Measurements from ENCODE around the gene TACC3.

The TACC3 gene

DNA sequence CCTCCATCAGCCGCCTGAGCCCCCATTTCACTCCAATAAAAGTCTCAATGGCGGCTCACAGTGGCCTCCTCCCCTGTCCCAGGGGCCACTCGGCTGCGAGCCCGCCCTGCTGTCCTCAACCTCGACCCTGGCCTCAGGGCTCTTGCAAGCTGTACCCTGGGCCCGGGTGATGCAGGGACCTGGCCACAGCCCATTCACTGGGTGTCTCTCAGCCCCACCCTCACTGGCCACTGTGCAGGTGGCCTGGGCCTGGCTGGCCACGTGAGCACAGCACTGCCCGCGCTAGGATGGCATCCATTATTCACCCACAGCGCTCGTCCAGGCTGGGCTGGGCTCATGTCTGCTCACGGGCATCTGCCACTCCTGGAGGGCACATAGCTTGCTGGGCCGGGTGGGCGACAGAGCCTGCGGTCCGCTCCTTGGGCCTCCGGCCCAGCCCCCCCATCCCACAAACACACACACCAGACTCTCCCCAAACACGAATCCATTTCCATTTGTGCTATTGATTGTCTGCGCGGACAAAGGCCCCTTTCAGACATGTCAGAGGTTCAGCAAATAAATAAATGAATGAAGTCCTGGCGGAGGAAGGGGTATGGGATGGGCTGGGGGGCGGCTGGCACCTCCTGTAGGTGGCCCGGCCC lies 55.3 kb downstream of the TACC3 start:
- no peak for DNase-seq (ENCODE audit: low read depth)

DNA sequence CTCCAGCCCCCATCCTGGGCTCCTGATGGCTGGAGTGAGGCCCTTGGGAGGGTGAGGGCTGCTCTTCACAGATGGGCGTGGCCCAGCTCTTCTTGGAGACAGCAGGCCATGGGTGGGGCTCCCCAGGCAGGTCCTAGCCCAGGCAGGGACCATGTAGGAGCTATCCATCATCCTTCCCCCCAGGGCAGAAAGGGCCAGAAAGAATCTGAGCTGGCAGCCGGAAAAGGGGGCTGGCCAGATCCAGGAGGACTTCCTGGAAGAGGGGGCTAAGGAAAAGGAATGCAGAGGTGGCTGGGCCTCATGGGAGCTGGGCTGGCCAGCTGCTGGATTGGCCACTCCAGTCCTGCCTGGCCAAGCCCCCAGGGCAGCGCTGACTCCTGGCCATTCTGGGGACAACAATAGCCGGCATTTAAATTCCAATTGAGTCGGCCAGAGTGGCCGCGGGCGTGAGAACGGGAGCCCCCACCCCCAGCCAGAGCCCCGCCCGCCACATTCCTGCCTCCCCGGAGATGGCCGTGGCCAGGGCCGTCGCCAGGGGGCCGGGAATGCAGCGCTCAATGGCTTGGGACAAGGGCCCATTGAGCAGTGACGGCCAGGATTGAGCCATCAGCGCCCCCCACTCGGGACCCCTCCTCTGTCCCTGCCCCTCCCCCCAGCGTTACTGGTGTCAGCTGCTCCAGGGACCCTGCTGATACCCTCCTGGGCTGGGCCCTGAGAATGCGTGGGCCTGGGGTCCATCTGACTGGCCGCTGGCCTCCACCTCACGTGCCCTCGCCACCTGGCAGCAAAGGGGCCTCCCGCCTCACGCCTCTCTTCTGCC lies 56.7 kb downstream of the TACC3 start:
- DNase-seq (ENCODE audit: low read depth): no peak

DNA sequence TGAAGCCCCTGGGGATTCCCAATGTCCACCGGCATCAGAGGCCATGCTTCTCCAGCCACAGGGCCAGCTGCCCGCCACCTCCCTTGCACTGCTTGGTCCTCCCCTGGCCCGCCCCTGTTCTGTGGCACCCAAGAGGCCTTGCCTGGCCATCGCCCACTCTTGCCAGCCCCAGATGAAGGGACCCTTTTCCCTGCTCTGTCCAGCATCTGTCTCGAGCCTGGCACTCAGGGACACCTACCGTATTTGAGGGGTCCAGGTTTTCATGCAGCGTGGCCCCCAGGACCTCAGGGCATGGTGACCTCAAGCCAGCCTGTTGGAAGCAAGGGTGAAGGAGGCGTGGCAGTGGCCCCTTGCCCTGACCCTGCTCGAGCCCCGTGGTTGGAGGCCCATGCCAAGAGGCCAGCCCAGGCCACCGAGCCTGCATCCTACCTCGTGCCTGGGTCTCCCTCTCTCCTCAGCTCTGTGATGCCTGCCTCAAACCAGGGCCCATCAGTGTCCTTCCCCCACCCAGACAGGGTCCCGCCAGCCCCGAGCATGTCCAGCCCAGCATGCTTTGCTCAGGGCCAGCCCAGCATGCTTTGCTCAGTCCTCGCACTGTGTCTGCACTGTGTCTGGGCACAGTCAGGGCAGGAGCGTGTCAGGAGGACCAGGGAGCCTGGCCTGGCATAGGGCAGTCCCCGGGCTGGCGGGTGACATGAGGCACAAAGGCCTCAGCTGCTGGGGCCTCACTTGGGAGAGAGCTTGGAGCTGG lies 57.5 kb downstream of the TACC3 start:
- DNase-seq (ENCODE audit: low read depth): no peak

DNA sequence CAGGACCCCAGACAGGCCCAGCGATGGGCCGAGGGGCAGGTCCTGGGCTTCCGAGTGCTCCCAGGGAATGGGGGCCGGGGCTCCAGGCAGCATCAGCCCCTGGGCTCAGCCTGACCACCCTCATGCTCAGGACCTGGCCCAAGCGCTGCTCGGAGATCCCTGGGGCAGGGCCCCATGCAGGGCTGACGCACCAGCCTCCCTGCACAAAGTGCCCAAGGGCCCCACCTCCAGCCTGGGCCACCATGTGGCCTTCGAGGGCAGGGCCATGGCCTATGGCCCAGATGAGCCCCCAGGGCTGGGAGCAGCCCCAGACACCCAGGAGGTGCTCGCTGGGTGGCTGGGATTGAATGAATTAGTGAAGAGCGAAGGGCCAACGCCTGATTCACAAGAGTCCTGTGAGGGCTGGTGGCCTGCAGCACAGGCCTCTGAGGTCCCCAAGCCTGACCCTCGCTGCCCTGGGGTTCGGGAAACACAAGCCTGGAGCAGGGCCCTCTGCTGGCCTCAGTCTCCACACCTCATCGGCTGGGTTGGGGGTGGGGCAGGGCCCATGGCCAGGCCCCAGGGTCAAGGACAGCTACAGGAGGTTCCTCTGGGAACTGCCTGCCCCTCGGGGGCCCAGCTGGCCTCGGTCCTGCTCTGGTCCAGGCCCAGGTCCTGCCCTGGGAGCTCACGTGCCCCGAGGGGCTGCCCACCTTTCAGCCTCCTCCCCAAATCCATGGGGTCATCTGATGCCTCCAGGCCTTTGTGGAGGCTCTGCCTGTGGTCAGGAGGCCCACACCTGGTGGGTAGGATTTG lies 58.5 kb downstream of the TACC3 start:
- DNase-seq (ENCODE audit: low read depth): no peak

DNA sequence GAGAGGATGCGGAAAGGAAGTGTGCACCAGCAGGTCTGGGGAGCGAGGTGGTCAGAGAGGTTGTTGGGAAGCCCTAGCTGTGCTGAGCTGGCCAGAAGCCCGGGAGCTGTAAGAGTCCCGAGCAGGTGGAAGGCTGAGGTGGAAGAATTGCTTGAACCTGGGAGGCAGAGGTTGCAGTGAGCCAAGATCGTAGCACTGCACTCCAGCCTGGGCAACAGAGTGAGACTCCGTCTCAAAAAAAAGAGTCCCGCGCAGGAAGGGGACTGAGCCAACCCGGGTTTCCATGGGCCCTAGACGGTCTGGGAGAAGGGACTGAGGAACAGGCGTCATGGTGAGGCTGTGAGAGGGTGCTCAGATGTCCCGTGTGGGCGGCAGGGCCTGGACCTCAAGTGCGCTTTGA lies 59.1 kb downstream of the TACC3 start:
- no peak for DNase-seq (ENCODE audit: low read depth)

DNA sequence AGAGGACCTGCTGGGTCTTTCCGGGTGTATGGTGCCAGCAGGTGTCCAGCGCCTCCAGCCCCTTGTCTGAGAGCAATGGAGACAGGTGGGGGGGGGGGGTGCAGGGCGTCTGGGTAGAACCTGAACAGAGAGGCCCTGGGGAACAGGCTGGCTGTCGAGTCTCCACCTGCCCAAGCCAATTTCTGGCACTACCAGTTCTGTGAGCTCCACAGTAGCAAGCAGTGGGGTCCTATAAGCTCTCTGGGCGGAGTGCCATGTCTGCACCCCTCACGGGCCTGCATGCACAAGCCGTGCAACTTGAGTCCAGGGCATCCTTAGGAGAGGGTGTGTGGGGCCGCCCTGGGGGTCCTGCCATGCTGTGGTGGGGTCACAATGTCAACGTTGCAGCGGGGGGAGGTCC lies 61.7 kb downstream of the TACC3 start:
- no peak for DNase-seq (ENCODE audit: low read depth)

DNA sequence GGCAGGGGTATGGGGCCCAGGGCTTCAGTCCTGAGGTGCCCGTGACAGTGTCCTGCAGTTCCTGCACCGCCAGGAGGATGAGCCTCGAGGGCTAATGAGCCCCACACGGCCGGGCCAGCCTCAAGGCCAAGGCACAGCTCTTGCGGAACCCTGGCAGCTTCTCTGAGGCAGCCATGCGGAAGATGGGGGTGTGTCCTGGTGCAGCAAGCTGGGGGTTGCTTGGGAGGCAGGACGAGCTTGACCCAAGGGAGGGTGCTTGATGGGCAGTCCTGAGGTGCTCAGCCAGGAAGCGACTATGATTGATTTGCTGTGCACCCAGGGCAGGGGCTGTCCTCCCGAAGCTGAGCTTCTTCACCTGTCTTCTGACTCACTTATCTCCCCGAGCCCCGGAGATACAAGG lies 62.6 kb downstream of the TACC3 start:
- DNase-seq (ENCODE audit: low read depth): no peak

DNA sequence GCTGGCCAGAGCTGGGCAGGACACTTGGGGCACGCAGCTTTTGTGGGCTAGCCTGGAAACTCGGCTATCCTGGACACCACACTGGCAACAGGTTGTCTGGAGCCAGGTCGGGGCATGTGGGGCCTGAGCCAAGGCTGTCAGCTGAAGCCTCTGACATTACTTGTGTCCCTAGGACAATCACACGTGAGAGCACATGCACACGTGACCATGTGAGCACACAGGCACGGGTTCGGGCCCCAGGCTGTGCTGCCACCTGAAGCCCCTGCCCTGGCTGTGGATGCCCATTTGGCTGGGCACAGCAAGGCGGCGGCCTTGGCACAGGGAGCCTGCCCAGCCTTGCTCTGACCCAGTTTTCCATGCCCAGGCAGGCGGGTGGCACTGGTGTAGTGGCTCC lies 63.1 kb downstream of the TACC3 start:
- DNase-seq (ENCODE audit: low read depth): no peak

DNA sequence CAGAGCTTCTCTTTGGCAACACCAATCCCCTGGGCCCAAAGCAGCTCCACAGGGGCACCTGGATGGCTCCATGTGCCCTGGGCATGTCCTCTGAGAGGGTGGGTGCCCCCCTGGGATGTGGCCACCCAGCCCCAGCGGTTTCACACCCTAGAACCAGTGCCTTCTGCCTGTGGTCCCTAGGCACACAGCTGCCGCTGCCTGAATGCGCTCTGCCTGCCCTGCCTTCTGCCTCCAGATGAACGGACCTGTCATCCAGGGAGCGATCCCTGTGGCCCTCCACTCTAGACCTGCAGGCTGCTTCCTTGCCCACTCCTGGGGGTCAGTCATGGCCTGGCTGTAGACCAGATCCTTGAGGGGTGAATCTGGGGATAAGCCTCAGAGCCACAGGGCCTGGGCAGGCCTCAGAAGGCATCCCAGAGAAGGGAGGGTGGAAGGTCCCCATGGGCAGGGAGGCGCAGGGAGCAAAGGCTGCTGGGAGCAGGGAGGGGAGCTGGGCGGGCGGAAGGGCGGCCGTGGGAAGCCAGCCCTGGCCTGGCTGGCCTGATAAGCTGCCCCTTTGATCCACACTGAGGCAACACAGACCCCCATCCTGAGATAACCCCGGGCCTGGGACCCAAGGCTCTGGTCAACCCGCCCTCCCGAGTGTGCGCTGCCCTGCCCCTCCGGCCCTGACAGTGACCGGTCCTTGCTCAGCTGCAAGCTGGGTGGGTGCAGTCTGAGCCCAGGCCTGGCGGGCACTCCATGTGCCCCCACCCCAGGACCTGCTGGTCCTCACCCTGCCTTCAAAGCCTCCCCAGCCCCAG lies 63.7 kb downstream of the TACC3 start:
- DNase-seq (ENCODE audit: low read depth): no peak

DNA sequence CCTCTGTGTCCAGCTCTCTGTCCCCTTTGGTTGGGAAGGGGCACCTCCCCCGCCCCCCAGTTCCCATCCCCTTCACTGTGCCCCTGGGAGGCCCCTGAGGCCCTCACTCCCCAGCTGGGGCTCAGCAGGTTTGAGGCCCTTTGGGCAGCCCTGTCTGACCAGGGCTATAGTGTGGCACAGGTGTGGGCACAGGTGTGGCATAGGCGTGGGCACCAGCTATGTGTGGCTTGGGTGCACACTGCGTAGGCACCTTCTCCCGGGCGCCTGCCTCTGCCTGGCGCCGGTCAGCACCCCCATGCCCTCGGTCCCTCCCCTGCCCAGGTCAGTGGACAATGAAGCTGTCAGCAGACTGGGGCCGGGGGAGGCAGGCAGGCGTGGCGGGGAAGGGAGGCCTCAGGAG lies 64.3 kb downstream of the TACC3 start:
- no peak for DNase-seq (ENCODE audit: low read depth)

DNA sequence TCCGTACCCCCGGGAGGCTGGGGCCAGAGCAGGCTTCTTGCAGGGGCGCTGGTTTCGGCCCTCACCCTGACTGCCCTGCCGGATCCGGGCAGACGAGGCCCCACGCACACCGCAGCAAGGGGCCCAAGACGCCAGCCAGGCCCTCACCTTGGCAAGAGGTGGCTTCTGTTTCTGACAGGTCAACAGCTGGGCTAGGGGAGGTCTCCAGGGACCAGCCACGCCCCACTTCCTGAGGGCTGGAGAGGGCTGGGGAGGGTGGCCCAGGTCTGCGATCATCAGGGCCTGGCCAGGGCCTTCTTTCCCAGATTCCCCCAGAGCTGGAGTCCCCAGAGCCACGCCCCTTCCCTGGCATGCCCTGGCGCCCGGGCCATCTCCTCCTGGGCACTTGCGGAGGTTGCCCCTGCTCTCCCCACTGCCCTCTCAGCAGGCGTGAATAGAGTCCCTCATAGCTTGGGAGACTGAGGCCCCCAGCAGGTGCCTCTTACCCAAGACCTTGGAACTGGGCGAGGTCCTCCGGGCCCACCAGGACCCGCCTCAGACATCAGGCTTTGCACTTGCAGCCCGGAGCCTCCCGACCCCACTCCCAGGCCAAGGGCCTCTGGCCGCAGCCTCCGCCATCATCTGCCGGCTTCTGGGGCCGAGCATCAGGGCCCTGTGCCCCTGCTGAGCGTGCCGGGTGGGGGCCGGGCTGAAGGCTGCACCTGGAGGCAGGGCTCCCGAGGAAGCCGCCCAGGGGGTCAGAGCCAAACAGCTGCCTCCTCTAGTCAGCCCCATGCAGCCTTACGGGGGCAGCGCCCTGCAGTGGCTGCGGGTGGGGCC lies 65.4 kb downstream of the TACC3 start:
- no peak for DNase-seq (ENCODE audit: low read depth)

DNA sequence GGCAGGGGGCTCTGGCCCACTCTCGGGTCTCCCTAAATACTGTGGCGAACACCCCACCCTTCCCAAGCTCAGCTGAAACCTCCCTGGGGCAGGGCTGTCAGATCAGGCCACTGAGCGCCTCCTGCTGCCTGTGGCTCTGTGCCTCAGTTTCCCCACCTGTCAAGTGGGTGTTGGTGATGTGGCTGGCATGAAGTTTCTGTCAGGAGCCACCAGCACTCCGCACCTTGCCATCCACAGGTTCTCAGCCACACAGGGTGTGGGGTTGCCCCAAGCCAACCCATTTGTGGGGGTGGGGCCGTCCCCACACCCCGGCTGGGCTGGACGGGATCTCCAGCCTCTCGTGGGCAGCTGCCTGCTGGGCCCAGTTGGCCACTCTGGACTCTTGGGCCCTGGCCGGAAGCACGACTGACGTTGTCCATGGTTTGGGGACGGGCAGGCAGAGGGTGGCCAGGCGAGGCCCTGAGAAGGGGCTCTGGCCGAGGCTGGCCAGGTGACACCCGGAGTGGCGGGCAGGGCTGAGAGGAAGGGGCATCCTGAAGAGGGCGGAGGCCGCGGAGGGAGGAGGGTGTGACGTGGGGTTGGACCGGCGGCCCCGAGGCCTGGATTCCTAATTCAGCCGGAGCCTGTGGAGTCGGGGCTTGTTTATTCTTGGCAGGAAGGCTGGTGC lies 66.2 kb downstream of the TACC3 start:
- DNase-seq (ENCODE audit: low read depth): no peak

DNA sequence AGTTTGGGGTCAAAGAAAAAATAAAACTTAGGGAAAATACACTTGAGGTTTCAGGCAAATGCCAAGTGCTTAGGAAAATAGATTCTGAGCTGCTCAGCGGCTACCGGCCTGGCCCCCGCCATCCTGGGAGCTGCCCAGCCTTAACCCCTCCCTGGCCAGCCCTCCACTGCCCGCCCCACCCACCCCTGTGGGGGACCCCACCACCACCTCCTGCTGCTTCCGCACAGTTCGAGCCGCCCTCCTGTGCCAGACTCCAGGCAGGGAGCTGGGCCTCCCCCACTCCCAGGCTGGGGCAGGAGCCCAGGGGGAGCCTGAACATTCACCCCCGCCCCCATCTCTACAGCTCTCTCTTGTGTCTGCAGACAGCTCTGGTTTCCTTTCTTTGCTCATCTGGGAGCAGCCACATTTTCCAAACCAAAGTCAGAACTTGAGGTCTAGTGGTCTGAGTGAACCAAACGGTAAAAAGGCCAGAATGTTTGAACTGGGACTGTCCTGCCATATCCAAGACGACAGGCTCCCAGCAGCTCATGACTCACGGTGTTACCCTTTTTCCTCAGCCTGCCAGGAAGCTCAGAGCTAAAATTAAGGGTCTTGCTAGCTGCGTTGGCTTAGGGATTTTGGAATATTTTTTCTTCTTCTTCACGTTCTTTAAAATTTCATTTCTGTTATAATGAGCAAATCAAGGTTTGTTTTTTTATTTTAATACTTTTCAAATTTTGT lies 67.1 kb downstream of the TACC3 start:
- DNase-seq (ENCODE audit: low read depth): no peak

DNA sequence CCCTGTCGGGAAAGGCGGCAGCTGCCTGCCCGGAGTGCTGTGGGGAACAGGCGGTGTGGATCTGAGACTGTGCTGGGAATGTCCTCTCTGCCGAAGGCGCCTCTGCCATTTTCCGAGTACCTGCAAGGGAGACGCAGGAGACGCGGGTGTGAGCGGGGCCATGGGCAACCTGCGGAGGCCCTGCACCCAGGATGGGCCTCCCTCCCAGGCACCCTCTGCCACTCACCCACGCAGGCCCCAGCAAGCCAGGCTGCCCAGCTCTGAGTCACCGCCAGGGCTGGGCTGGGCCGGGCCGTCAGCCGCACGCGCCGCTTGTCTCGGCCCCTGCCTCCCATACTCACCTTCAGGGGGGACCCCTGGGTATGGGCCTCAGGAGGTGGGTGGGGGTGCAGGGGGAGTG lies 68.2 kb downstream of the TACC3 start:
- no peak for DNase-seq (ENCODE audit: low read depth)

DNA sequence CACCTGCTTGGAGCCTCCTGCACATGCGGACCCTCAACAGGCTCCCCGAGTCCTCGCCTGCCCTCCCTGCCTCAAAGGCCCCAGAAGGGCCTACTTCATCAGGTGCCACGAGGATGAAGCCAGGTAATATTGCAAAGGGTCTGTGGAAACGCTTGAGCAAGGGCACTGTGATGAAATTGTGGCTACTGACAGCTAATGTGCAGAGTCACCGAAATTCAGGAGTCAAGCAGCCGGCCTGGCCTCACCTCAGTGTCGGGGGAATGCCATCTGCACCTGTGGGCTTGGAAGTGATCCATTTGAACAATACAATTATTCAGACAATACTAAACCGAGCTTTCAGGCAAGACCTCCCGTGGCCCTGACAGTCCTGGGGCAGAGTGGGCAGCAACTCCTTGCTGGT lies 68.7 kb downstream of the TACC3 start:
- no peak for DNase-seq (ENCODE audit: low read depth)

DNA sequence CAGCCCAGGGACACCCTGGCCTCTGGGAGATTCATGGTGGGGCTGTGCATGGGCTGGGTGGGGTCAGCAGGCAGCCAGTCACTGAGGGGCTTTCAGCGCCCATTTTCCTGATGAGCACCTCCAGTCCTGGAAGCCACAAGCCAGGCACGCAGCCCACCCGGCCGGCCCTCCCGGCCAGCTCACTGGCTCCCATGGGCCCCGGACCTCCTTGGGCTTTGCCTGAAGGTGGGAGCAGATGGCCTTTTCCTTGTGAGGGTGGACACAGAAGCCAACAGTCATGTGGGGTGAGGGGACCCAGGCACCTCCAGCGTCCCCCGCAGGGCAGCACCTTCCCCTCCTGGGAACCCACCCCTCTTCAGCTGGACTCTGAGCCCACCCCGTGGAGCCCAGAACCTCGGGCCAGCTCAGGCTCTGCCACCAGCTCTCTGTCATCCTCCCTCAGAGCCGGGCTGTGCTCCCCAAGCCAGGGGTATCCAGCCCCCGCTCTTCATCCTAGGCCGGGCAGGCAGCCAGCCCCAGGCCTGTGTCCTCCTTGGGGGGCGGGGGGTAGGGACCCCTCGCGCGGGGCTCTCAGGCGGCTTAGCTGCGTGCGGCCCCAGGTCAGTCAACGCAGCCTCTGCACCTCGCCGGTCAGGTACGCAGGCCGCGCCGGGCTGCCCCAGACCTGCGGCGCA lies 71.0 kb downstream of the TACC3 start:
- no peak for DNase-seq (ENCODE audit: low read depth)

DNA sequence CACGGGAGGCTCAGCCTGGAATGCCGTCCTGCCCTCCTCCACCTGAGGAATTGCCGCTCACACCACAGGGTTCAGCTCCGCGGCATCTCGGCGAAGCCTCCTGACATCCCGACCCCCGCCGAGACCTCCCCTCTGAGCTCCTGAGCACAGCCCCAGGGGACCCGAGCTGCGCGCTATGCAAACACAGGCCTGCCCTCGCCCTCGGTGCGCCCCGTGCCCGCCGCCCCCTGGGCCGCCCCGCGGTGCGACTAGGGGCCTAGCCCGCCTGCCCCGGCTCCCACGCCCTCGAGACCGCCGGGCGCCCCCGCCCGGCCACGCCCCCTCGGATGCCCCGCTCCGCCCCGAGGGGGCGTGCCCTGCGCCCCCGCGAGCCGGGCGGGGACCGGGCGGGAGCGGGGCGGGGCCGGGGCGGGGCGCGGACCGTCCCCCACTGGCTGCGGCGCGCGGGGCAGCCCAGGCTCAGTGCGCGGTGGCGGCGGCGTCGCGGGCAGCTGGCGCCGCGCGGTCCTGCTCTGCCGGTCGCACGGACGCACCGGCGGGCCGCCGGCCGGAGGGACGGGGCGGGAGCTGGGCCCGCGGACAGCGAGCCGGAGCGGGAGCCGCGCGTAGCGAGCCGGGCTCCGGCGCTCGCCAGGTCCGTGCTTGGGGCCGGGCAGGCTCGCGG lies 71.6 kb downstream of the TACC3 start, which contains the start of gene FGFR3:
Gene FGFR3, plus strand, starts transcription at position 462 of the 664 bp plus-strand sequence. CDS start 642 bp downstream, outside the sequence.
- DNase-seq (ENCODE audit: low read depth): peak; percentile 36

DNA sequence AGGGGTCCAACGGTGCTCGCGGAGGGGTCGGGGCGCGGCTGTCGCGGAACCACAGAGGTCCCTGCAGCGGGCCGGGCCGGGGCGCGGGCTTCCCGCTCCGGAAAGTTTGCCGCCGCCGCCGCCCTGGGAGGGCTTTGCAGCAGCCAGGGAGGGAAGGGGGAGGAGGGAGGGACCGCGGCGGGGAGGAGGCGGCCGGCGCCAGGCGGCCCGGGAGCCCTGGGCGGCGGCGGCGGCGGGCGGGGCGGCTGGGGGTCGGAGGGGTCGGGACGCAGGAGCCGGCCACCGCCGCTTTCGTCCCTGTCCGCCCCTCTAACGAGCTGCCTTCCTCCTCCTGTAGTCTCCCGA lies 72.1 kb downstream of the TACC3 start:
- no peak for DNase-seq (ENCODE audit: low read depth)
